ENCODE data around the gene NTSR2.

- TF ChIP-seq POLR2A (IDR thresholded peaks at IDR 0.05; ENCODE audit: low read length) = no peak
- TF ChIP-seq MAFK (IDR thresholded peaks at IDR 0.05; ENCODE audit: partially characterized antibody) = no peak
- TF ChIP-seq USF2 (IDR thresholded peaks at IDR 0.05) = no peak
- TF ChIP-seq RNF2 (IDR thresholded peaks at IDR 0.05; ENCODE audit: borderline replicate concordance, low read depth) = no peak
- no peak for TF ChIP-seq JUN (IDR thresholded peaks at IDR 0.05)
- no peak for TF ChIP-seq MYC (IDR thresholded peaks at IDR 0.05; ENCODE audit: borderline replicate concordance, low read length)
- TF ChIP-seq, protein P1, sequence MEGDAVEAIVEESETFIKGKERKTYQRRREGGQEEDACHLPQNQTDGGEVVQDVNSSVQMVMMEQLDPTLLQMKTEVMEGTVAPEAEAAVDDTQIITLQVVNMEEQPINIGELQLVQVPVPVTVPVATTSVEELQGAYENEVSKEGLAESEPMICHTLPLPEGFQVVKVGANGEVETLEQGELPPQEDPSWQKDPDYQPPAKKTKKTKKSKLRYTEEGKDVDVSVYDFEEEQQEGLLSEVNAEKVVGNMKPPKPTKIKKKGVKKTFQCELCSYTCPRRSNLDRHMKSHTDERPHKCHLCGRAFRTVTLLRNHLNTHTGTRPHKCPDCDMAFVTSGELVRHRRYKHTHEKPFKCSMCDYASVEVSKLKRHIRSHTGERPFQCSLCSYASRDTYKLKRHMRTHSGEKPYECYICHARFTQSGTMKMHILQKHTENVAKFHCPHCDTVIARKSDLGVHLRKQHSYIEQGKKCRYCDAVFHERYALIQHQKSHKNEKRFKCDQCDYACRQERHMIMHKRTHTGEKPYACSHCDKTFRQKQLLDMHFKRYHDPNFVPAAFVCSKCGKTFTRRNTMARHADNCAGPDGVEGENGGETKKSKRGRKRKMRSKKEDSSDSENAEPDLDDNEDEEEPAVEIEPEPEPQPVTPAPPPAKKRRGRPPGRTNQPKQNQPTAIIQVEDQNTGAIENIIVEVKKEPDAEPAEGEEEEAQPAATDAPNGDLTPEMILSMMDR (IDR thresholded peaks at IDR 0.05) = no peak
- no peak for TF ChIP-seq KDM5A (IDR thresholded peaks at IDR 0.05)
Measured at GRCh38 chr2:11682590-11682915, 12.6 kb upstream of the NTSR2 start.

Data from A549 (cell line).